Activated CD4-positive, alpha-beta T cell treated with anti-CD3 and anti-CD28 coated beads, Interleukin-2, amount 10 ng/mL, durations not matched to agents 7 days and 5 days (primary cell): ENCODE measurements around the gene SRPK3. TPM values are rescaled to one million over a fixed set of nuclear protein-coding genes. Genes with fewer than 3 reads are reported as not detected.

Experiments
- CTCF ChIA-PET: fragments of 350-600 bp; sonication (Branson Sonifier 250); formaldehyde crosslinking; loops from one replicate; lab custom pipeline; 2021; ENCODE audit warnings: antibody characterized with exemption; lab: Charles Lee
- POLR2A ChIA-PET: fragments of 350-600 bp; sonication (Branson Sonifier 250); formaldehyde crosslinking; loops from one replicate; lab custom pipeline; 2021; ENCODE audit warnings: antibody characterized with exemption; lab: Charles Lee
- DNase-seq: peaks from one replicate; pipeline ENCODE4 v3.0.0-alpha.2; 2020
- H3K27ac Mint-ChIP-seq: one replicate; pipeline ENCODE4 v1.8.0; 2021; ENCODE audit warnings: mild to moderate bottlenecking, moderate library complexity, mixed read lengths
- H3K27me3 Mint-ChIP-seq: one replicate; pipeline ENCODE4 v1.8.0; 2021; ENCODE audit warnings: mixed read lengths
- H3K36me3 Mint-ChIP-seq: one replicate; pipeline ENCODE4 v1.8.0; 2021; ENCODE audit warnings: low read depth, mixed read lengths
- H3K4me1 Mint-ChIP-seq: one replicate; pipeline ENCODE4 v1.8.0; 2021; ENCODE audit warnings: mixed read lengths
- H3K4me3 Mint-ChIP-seq: one replicate; pipeline ENCODE4 v1.8.0; 2021; ENCODE audit warnings: mild to moderate bottlenecking, moderate library complexity, mixed read lengths
- H3K9me3 Mint-ChIP-seq: one replicate; pipeline ENCODE4 v1.8.0; 2021; ENCODE audit warnings: mixed read lengths
- total RNA-seq, 2 experiments: library from RNA; stranded (reverse); gene quantifications; one replicate each; pipeline ENCODE4 v1.2.3, GENCODE V29; 2021

Gene SRPK3
- total RNA-seq, 2 experiments from 2014 or later = not detected

- Mint-ChIP-seq H3K36me3 (no peaks in the 10 kb centered on the region), H3K4me3 (no peak overlapping the region), H3K9me3 (no peaks in the 10 kb centered on the region), H3K4me1 (peaks cover 8% of the 10 kb centered on the region), H3K27me3 (no peaks in the 10 kb centered on the region), H3K27ac (no peak overlapping the region)
- ChIA-PET CTCF (interaction anchor here (1.8 kb wide), 1 partner anchor 184 kb away, joined by 4 read pairs; no protein-coding TSS in a partner anchor), POLR2A (no interaction called here)
- DNase-seq = no peak
Measured at GRCh38 chrX:153768311-153769157, 12.3 kb upstream of the SRPK3 start.

- CTCF ChIA-PET = no interaction called here
- Mint-ChIP-seq H3K9me3 (no peaks in the 10 kb centered on the region), H3K36me3 (no peaks in the 10 kb centered on the region), H3K4me1 (peaks cover 4% of the 10 kb centered on the region), H3K27me3 (no peaks in the 10 kb centered on the region), H3K4me3 (no peak overlapping the region), H3K27ac (no peak overlapping the region)
- no peak for DNase-seq
- POLR2A ChIA-PET = no interaction called here
Measured at GRCh38 chrX:153769158-153769864, 11.5 kb upstream of the SRPK3 start.

GRCh38 chrX:153769865-153770600, 10.8 kb upstream of the SRPK3 start:
- peaks cover 4% of the 10 kb centered on the region for H3K4me1 Mint-ChIP-seq
- no peak overlapping the region for H3K4me3 Mint-ChIP-seq
- H3K27ac Mint-ChIP-seq = no peak overlapping the region
- POLR2A ChIA-PET = no interaction called here
- CTCF ChIA-PET = no interaction called here
- no peak for DNase-seq
- no peaks in the 10 kb centered on the region for H3K27me3 Mint-ChIP-seq
- no peaks in the 10 kb centered on the region for H3K36me3 Mint-ChIP-seq
- H3K9me3 Mint-ChIP-seq = no peaks in the 10 kb centered on the region

GRCh38 chrX:153770601-153771414, 10.0 kb upstream of the SRPK3 start:
- no peak overlapping the region for H3K4me3 Mint-ChIP-seq
- peaks cover 4% of the 10 kb centered on the region for H3K4me1 Mint-ChIP-seq
- no peaks in the 10 kb centered on the region for H3K27me3 Mint-ChIP-seq
- H3K27ac Mint-ChIP-seq = no peak overlapping the region
- POLR2A ChIA-PET = no interaction called here
- H3K36me3 Mint-ChIP-seq = no peaks in the 10 kb centered on the region
- CTCF ChIA-PET = no interaction called here
- H3K9me3 Mint-ChIP-seq = no peaks in the 10 kb centered on the region
- no peak for DNase-seq

- ChIA-PET POLR2A (no interaction called here), CTCF (interaction anchor here (1.4 to 1.5 kb wide), 2 partner anchors 175 to 177 kb away, joined by 3 to 4 read pairs; no protein-coding TSS in a partner anchor)
- H3K27me3 Mint-ChIP-seq = no peaks in the 10 kb centered on the region
- no peaks in the 10 kb centered on the region for H3K9me3 Mint-ChIP-seq
- H3K36me3 Mint-ChIP-seq = no peaks in the 10 kb centered on the region
- H3K27ac Mint-ChIP-seq = no peak overlapping the region
- H3K4me3 Mint-ChIP-seq = no peak overlapping the region
- peaks cover 2% of the 10 kb centered on the region for H3K4me1 Mint-ChIP-seq
- DNase-seq = no peak
Measured at GRCh38 chrX:153771415-153772315, 9.2 kb upstream of the SRPK3 start.

- Mint-ChIP-seq H3K4me3 (no peak overlapping the region), H3K27me3 (no peaks in the 10 kb centered on the region), H3K4me1 (no peaks in the 10 kb centered on the region), H3K9me3 (no peaks in the 10 kb centered on the region), H3K27ac (no peak overlapping the region), H3K36me3 (no peaks in the 10 kb centered on the region)
- POLR2A ChIA-PET = no interaction called here
- CTCF ChIA-PET = interaction anchor here (1.4 to 1.5 kb wide), 2 partner anchors 175 to 176 kb away, joined by 3 to 4 read pairs; no protein-coding TSS in a partner anchor
- no peak for DNase-seq
Measured at GRCh38 chrX:153772316-153773217, 8.3 kb upstream of the SRPK3 start.

- H3K4me3 Mint-ChIP-seq = no peak overlapping the region
- CTCF ChIA-PET = interaction anchor here (1.5 kb wide), 1 partner anchor 175 kb away, joined by 3 read pairs; no protein-coding TSS in a partner anchor
- H3K9me3 Mint-ChIP-seq = no peaks in the 10 kb centered on the region
- H3K27ac Mint-ChIP-seq = no peak overlapping the region
- POLR2A ChIA-PET = no interaction called here
- H3K4me1 Mint-ChIP-seq = no peaks in the 10 kb centered on the region
- H3K36me3 Mint-ChIP-seq = no peaks in the 10 kb centered on the region
- no peak for DNase-seq
- no peaks in the 10 kb centered on the region for H3K27me3 Mint-ChIP-seq
Measured at GRCh38 chrX:153773218-153773611, 7.6 kb upstream of the SRPK3 start.

- DNase-seq = no peak
- Mint-ChIP-seq H3K4me3 (no peak overlapping the region), H3K9me3 (no peaks in the 10 kb centered on the region), H3K27me3 (no peaks in the 10 kb centered on the region), H3K4me1 (no peaks in the 10 kb centered on the region), H3K36me3 (no peaks in the 10 kb centered on the region), H3K27ac (no peak overlapping the region)
- ChIA-PET POLR2A (no interaction called here), CTCF (interaction anchor here (1.3 kb wide), 1 partner anchor 11 kb away, joined by 3 read pairs; no protein-coding TSS in a partner anchor)
Measured at GRCh38 chrX:153773741-153774575, 6.9 kb upstream of the SRPK3 start.

GRCh38 chrX:153774576-153775292, 6.1 kb upstream of the SRPK3 start:
- ChIA-PET CTCF (interaction anchor here (1.3 kb wide), 1 partner anchor 12 kb away, joined by 3 read pairs; no protein-coding TSS in a partner anchor), POLR2A (no interaction called here)
- H3K9me3 Mint-ChIP-seq = no peaks in the 10 kb centered on the region
- no peak overlapping the region for H3K27ac Mint-ChIP-seq
- no peak for DNase-seq
- no peaks in the 10 kb centered on the region for H3K36me3 Mint-ChIP-seq
- no peaks in the 10 kb centered on the region for H3K4me1 Mint-ChIP-seq
- no peak overlapping the region for H3K4me3 Mint-ChIP-seq
- H3K27me3 Mint-ChIP-seq = peaks cover 1% of the 10 kb centered on the region
